ENCODE measurements around the gene RASA4B. TPM values are rescaled to one million over a fixed set of nuclear protein-coding genes. Genes with fewer than 3 reads are reported as not detected.

Gene RASA4B
- total and polyA plus RNA-seq, 9 of the 15 experiments (the other 6 are each of a cell fraction or from before 2014, with no cell fraction given) = 0.01 to 2.9 (median 1.5) TPM; not detected in 1

DNA sequence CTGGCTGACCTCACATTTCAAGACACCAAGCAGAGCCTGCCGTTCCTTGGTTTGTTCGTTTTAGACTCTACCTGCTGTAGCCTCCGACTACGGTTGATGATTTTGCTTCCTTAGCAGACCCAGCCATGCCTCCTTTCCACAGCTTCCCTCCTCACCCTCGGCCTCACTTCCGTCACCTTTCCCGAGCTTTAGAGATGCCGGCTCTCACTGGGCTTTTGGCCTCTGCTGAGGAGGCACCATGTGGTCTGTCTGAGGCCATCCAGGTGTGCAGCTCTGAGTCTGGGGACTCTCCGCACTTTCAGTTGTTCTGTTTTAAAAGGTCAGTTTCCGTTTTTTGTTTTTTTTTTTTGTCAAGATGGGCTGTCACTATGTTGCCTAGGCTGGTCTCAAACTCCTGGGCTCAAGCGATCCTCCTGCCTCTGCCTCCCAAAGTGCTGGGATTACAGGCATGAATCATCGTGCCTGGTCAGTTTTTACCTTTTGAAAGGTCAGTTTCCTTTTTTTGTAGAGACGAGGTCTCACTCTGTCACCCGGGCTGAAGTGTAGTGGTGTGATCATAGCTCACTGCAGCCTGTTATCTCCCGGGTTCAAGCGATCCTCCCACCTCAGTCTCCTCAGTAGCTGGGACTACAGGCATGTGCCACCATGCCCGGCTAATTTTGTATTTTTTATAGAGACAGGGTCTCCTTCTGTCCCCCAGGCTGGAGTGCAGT, 72.5 kb downstream of the RASA4B start (continued):
- TF ChIP-seq HOXB6 (CRISPR knock-in tag; IDR thresholded peaks at IDR 0.05; ENCODE audit: borderline replicate concordance) = no peak
- no peak for TF ChIP-seq PURB (CRISPR knock-in tag; IDR thresholded peaks at IDR 0.05; ENCODE audit: low read depth)
- no peak for TF ChIP-seq HDAC2 (IDR thresholded peaks at IDR 0.05)
- no peak for TF ChIP-seq KDM5B (IDR thresholded peaks at IDR 0.05; ENCODE audit: insufficient replicate concordance, low read depth, low read length)
- TF ChIP-seq, protein P1, sequence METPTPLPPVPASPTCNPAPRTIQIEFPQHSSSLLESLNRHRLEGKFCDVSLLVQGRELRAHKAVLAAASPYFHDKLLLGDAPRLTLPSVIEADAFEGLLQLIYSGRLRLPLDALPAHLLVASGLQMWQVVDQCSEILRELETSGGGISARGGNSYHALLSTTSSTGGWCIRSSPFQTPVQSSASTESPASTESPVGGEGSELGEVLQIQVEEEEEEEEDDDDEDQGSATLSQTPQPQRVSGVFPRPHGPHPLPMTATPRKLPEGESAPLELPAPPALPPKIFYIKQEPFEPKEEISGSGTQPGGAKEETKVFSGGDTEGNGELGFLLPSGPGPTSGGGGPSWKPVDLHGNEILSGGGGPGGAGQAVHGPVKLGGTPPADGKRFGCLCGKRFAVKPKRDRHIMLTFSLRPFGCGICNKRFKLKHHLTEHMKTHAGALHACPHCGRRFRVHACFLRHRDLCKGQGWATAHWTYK (CRISPR knock-in tag; IDR thresholded peaks at IDR 0.05) = no peak
- TF ChIP-seq, protein P2, sequence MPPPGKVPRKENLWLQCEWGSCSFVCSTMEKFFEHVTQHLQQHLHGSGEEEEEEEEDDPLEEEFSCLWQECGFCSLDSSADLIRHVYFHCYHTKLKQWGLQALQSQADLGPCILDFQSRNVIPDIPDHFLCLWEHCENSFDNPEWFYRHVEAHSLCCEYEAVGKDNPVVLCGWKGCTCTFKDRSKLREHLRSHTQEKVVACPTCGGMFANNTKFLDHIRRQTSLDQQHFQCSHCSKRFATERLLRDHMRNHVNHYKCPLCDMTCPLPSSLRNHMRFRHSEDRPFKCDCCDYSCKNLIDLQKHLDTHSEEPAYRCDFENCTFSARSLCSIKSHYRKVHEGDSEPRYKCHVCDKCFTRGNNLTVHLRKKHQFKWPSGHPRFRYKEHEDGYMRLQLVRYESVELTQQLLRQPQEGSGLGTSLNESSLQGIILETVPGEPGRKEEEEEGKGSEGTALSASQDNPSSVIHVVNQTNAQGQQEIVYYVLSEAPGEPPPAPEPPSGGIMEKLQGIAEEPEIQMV (tag; conservative IDR thresholded peaks at IDR 0.05; ENCODE audit: low read depth) = no peak
- TF ChIP-seq, protein P3, sequence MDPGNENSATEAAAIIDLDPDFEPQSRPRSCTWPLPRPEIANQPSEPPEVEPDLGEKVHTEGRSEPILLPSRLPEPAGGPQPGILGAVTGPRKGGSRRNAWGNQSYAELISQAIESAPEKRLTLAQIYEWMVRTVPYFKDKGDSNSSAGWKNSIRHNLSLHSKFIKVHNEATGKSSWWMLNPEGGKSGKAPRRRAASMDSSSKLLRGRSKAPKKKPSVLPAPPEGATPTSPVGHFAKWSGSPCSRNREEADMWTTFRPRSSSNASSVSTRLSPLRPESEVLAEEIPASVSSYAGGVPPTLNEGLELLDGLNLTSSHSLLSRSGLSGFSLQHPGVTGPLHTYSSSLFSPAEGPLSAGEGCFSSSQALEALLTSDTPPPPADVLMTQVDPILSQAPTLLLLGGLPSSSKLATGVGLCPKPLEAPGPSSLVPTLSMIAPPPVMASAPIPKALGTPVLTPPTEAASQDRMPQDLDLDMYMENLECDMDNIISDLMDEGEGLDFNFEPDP (CRISPR knock-in tag; IDR thresholded peaks at IDR 0.05) = no peak
- TF ChIP-seq NCOA6 (IDR thresholded peaks at IDR 0.05) = no peak
- TF ChIP-seq POLR3A (IDR thresholded peaks at IDR 0.05; ENCODE audit: borderline replicate concordance, extremely low read depth, insufficient read depth, insufficient read length) = no peak
- no peak for TF ChIP-seq EZH2 (IDR thresholded peaks at IDR 0.05; ENCODE audit: borderline replicate concordance, low read depth, low read length)
- TF ChIP-seq, protein P4, sequence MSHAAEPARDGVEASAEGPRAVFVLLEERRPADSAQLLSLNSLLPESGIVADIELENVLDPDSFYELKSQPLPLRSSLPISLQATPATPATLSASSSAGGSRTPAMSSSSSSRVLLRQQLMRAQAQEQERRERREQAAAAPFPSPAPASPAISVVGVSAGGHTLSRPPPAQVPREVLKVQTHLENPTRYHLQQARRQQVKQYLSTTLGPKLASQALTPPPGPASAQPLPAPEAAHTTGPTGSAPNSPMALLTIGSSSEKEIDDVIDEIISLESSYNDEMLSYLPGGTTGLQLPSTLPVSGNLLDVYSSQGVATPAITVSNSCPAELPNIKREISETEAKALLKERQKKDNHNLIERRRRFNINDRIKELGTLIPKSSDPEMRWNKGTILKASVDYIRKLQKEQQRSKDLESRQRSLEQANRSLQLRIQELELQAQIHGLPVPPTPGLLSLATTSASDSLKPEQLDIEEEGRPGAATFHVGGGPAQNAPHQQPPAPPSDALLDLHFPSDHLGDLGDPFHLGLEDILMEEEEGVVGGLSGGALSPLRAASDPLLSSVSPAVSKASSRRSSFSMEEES (CRISPR knock-in tag; IDR thresholded peaks at IDR 0.05) = no peak
- TF ChIP-seq XRCC5 (IDR thresholded peaks at IDR 0.05; ENCODE audit: low read depth, low read length) = no peak
- TF ChIP-seq, protein P5, sequence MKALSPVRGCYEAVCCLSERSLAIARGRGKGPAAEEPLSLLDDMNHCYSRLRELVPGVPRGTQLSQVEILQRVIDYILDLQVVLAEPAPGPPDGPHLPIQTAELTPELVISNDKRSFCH (CRISPR knock-in tag; IDR thresholded peaks at IDR 0.05) = no peak
- TF ChIP-seq, protein P5 (tag; IDR thresholded peaks at IDR 0.05) = no peak
- TF ChIP-seq, protein P6, sequence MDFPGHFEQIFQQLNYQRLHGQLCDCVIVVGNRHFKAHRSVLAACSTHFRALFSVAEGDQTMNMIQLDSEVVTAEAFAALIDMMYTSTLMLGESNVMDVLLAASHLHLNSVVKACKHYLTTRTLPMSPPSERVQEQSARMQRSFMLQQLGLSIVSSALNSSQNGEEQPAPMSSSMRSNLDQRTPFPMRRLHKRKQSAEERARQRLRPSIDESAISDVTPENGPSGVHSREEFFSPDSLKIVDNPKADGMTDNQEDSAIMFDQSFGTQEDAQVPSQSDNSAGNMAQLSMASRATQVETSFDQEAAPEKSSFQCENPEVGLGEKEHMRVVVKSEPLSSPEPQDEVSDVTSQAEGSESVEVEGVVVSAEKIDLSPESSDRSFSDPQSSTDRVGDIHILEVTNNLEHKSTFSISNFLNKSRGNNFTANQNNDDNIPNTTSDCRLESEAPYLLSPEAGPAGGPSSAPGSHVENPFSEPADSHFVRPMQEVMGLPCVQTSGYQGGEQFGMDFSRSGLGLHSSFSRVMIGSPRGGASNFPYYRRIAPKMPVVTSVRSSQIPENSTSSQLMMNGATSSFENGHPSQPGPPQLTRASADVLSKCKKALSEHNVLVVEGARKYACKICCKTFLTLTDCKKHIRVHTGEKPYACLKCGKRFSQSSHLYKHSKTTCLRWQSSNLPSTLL (IDR thresholded peaks at IDR 0.05) = no peak
